MM.1S (cell line): ENCODE results near the gene GALR3.

Experiments used
- CTCF ChIP-seq: fragments of 300-600 bp; sonication (generic); IDR thresholded peaks from 2 replicates; pipeline ENCODE4 v1.5.1; 2016; ENCODE audit warnings: antibody characterized with exemption, low read length, mixed read lengths
- EZH2 ChIP-seq: fragments of 300-600 bp; sonication (generic); optimal IDR thresholded peaks from 2 replicates; pipeline ENCODE3; 2017; ENCODE audit warnings: low read depth, mild to moderate bottlenecking, antibody characterized with exemption, low read length, mixed read lengths
- EZH2phosphoT487 ChIP-seq: fragments of 300-600 bp; sonication (generic); IDR thresholded peaks from 2 replicates; pipeline ENCODE4 v1.6.1; 2018; ENCODE audit warnings: antibody characterized with exemption, low read length

GRCh38 chr22:37794376-37794775, 28.8 kb upstream of the GALR3 start:
- TF ChIP-seq CTCF (no peak), EZH2 (no peak), EZH2phosphoT487 (no peak)
